GM21717 (cell line): ENCODE data around the gene DNAJC3.
"Not testable (repeated sequence)": the region's sequence is repeated elsewhere in the genome, so short reads cannot be mapped to it uniquely, and the experiment has no call there.

Experiments used
- ATAC-seq: cut with Tn5 transposase; IDR thresholded peaks from one replicate; pipeline ENCODE4 v1.9.1; 2021; ENCODE audit warnings: mild to moderate bottlenecking, moderate library complexity; ENCODE audit not compliant: unreplicated experiment

The DNAJC3 gene

GRCh38 chr13:95763601-95764000, 86.7 kb downstream of the DNAJC3 start:
- no peak for ATAC-seq

GRCh38 chr13:95771905-95772304, 95.0 kb downstream of the DNAJC3 start:
- no peak for ATAC-seq

- ATAC-seq, result no peak
Observed at GRCh38 chr13:95779522-95779921, 102.6 kb downstream of the DNAJC3 start.

GRCh38 chr13:95781016-95781415, 104.1 kb downstream of the DNAJC3 start:
- no peak for ATAC-seq

DNA sequence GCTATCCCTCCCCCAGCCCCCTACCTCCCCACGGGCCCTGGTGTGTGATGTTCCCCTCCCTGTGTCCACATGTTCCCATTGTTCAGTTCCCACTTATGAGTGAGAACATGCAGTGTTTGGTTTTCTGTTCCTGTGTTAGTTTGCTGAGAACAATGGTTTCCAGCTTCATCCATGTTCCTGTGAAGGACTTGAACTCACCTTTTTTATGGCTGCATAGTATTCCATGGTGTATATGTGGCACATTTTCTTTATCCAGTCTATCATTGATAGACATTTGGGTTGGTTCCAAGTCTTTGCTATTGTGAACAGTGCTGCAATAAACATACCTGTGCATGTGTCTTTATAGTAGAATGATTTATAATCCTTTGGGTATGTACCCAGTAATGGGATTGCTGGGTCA, 105.0 kb downstream of the DNAJC3 start:
- not testable (repeated sequence) for ATAC-seq

DNA sequence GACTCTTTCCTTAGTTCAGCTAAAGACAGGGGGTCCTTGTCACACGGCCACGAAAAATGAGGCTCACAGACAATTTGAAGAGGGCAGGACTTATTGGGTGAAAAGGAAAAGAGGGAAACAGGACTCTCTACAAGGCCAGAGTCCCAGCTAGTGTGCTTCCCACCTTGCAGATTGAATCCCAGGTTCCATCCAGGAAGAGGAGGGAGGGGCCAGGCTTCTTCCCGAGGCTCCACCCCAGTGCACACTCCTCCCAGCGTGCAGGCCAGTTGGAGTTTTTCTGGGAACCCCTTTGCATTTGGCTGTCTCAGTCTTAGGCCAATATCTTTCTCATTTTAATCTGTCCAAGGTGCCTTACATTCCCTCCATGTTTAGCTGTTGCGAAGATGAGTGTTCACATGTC, 106.8 kb downstream of the DNAJC3 start:
- ATAC-seq, result no peak

GRCh38 chr13:95784161-95784899, 107.4 kb downstream of the DNAJC3 start:
- no peak for ATAC-seq

DNA sequence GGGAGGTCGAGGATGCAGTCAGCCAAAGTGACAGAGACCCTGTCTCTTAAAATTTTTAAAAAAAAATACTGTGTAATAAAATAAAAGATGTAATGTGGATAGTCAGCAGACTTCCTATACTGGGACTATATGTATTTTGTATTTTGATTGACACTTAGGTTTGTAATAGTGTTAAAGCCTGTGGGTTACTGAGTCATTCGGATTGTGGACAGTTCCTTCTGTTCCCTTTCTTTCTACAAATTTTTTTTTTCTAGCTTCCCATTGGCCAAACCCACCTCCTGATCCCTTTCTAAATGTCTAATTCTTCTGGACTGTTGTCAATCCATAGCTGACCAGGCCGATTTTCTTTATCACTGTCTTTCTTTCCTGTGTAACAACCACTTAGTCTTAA, 108.0 kb downstream of the DNAJC3 start:
- no peak for ATAC-seq

- no peak for ATAC-seq
Observed at GRCh38 chr13:95787356-95788099, 110.6 kb downstream of the DNAJC3 start.

- ATAC-seq, result no peak
Observed at GRCh38 chr13:95788100-95788463, 111.1 kb downstream of the DNAJC3 start.

DNA sequence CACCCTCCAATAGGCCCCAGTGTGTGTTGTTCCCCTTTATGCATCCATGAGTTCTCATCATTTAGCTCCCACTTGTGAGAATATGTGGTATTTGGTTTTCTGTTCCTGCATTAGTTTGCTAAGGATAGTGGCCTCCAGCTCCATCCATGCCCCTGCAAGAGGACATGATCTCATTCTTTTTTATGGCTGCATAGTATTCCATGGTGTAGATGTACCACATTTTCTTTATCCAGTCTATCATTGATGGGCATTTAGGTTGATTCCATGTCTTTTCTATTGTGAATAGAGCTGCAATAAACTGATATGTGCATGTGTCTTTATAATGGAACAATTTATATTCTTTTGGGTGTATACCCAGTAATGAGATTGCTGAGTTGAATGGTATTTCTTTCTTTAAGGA, 112.4 kb downstream of the DNAJC3 start:
- ATAC-seq, result not testable (repeated sequence)

DNA sequence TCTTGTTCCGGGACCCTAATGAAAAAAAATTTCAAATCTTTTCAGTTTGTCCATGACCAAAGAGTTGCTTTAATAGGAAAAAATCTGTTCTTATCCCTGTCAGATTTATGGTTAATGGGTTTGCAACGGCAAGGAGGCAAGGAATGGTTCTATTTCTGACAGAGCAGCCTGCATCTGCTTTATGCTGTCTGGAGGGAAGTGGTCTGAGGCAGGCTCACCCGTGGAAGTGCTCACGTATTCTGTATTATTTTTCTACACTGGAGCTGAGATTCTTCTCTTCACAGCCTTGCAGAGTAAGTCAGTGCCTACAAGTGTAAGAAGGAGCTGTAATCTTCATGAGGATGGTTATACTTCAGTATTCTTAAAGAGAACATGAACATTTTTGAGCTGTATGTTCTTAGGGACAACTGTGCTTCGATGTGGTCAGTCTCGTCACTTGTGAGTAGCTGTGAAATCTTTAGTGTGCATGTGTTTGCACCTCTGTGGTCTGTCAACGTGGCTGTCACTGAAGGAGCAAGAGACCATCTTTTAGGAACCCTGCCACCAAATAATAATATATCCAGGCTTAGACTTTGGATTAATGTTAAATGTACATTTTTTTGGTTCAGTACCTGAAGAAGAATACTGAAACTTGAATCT, 114.3 kb downstream of the DNAJC3 start:
- no peak for ATAC-seq

DNA sequence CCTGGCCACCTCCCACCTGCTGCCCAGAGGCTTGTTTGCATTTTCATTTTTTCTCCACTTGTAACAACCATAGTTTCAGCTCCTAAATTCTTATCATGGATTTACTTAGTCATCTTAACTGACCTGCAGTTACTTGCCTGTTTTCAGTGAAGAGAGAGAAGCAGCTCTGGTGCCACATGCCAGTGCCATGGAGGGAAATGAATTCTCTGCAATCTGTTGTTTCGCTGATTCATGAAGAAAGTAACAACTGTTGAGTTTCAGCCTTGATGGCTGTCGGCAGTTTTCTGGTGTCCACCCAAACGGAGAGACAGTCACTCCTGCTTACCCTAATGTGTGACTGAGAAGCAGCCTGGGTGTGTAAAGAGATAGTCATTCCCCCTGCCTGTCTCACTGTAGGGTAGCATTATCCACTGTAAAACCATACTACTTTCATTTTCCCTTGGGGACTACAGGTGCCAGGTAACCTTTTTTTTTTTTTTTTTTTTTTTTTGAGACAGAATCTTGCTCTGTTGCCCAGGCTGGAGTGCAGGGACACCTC, 116.1 kb downstream of the DNAJC3 start:
- ATAC-seq, result no peak

- ATAC-seq, result no peak
Observed at GRCh38 chr13:95793781-95794180, 116.8 kb downstream of the DNAJC3 start.

GRCh38 chr13:95797016-95797415, 120.1 kb downstream of the DNAJC3 start:
- no peak for ATAC-seq

DNA sequence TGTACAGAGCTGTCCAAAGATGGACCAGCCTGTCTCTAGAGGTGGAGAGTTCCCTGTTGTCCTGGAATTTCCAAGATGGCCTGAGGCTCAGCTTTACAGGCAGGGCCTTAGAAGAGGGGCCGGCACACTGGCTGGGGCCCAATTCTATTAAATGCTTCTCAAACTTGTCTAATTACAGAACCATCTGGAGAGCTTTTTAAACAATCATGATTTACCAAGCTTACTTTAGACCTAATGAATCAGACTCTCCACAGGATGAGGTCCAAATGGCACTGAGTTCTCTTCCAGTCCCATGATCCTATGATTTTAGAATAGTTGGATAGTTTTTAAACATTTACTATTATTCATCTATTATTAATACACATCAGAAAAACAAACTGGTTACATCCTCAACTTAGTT, 123.5 kb downstream of the DNAJC3 start:
- no peak for ATAC-seq

GRCh38 chr13:95801825-95802224, 124.9 kb downstream of the DNAJC3 start:
- ATAC-seq, result no peak

- no peak for ATAC-seq
Observed at GRCh38 chr13:95805921-95806320, 129.0 kb downstream of the DNAJC3 start.

DNA sequence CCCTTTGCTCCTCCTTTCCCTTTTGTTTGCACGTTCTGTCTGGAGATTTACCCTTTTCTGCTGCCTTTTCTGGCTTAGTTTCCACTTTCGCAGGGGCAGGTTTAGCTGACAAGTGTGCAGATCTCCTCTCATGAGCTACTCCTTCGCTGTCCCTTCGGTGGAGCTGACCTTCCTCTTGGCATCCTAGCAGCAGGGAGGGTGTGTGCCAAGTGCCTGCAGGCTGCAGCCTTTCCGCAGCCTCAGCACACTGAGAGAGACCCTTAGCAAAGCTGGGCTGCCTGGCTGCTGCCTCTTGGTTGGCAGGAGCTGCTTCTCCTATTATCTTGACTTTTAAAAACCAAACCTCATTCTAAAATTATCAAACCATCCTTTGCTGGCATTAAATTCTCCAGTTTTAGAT, 132.5 kb downstream of the DNAJC3 start:
- ATAC-seq, result no peak

DNA sequence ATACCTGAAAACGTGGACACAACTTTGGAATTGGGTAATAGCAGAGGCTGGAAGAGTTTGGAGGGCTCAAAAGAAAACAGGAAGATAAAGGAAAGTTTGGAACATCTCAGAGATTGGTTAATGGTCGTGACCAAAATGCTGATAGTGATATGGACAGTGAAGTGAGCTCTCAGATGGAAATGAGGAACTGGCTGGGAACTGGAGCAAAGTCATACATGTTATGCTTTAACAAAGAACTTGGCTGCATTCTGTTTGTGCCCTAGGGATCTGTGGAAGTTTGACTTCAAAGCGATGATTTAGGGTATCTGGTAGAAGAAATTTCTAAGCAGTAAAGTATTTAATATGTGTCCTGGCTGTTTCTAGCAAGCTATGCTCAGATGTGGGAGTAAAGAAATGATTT, 136.2 kb downstream of the DNAJC3 start:
- no peak for ATAC-seq

DNA sequence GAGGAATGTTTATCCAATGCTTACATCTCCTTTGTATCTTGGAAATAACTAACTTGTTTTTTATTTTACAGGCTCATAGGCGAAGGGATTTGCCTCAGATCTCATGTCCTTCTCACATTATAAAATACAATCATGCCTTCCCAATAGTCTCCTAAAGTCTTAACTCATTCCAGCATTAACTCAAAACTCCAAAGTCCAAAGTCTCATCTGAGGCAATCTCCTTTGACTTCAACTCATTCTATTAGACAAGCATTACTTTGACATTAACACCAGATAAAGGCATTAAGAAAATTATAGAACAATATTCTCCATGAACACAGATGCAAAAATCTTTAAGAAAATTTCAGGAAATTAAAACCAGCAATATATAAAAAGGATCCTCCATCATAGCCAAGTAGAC, 137.6 kb downstream of the DNAJC3 start:
- ATAC-seq, result no peak

- ATAC-seq, result no peak
Observed at GRCh38 chr13:95822303-95822702, 145.4 kb downstream of the DNAJC3 start.
